MM.1S (cell line): ENCODE data around the gene CYS1.

Experiments used
- DNase-seq: peaks from one replicate; pipeline ENCODE4 v3.0.0-alpha.2; 2015
- H2AFZ ChIP-seq: fragments of 300-600 bp; sonication (generic); 2 replicates; pipeline ENCODE4 v1.6.0; 2016; ENCODE audit warnings: antibody characterized with exemption, low read length
- H3F3A ChIP-seq: fragments of 300-600 bp; sonication (generic); 2 replicates; pipeline ENCODE4 v1.6.1; 2016; ENCODE audit warnings: mild to moderate bottlenecking, antibody characterized with exemption, low read length, moderate library complexity, mixed read lengths; ENCODE audit not compliant: insufficient read depth
- H3K27ac ChIP-seq: fragments of 300-600 bp; sonication (generic); 2 replicates; pipeline ENCODE4 v1.5.1; 2016; ENCODE audit warnings: mild to moderate bottlenecking, low read length
- H3K27me3 ChIP-seq: fragments of 300-600 bp; sonication (generic); replicated peaks from 2 replicates; pipeline ENCODE4 v1.6.0; 2016; ENCODE audit warnings: low read length; ENCODE audit not compliant: insufficient read depth
- H3K36me3 ChIP-seq: fragments of 300-600 bp; sonication (generic); replicated peaks from 2 replicates; pipeline ENCODE4 v1.6.1; 2016; ENCODE audit warnings: mild to moderate bottlenecking, low read length, mixed read lengths; ENCODE audit not compliant: insufficient read depth
- H3K4me1 ChIP-seq: fragments of 300-600 bp; sonication (generic); 2 replicates; pipeline ENCODE4 v1.6.1; 2016; ENCODE audit warnings: low read length, mixed read lengths
- H3K4me2 ChIP-seq: fragments of 300-600 bp; sonication (generic); 2 replicates; pipeline ENCODE4 v1.6.0; 2016; ENCODE audit warnings: low read depth, low read length
- H3K4me3 ChIP-seq: fragments of 300-600 bp; sonication (generic); 2 replicates; pipeline ENCODE4 v1.5.1; 2016; ENCODE audit warnings: low read length, mixed read lengths
- H3K79me2 ChIP-seq: fragments of 300-600 bp; sonication (generic); 2 replicates; pipeline ENCODE4 v1.6.1; 2016; ENCODE audit warnings: mixed run types, low read length, mixed read lengths
- H3K9ac ChIP-seq: fragments of 300-600 bp; sonication (generic); 2 replicates; pipeline ENCODE4 v1.6.1; 2016; ENCODE audit warnings: low read length, mixed read lengths
- H3K9me2 ChIP-seq: fragments of 300-600 bp; sonication (generic); replicated peaks from 2 replicates; pipeline ENCODE4 v1.6.1; 2016; ENCODE audit warnings: mild to moderate bottlenecking, low read length, mixed read lengths; ENCODE audit not compliant: insufficient read depth
- H3K9me3 ChIP-seq: fragments of 300-600 bp; sonication (generic); replicated peaks from 2 replicates; pipeline ENCODE4 v1.6.1; 2016; ENCODE audit warnings: mild to moderate bottlenecking, low read length, mixed read lengths; ENCODE audit not compliant: insufficient read depth
- H4K20me1 ChIP-seq: fragments of 300-600 bp; sonication (generic); 2 replicates; pipeline ENCODE4 v1.6.1; 2016; ENCODE audit warnings: mild to moderate bottlenecking, low read length, moderate library complexity, mixed read lengths; ENCODE audit not compliant: insufficient read depth
- EZH2 ChIP-seq: fragments of 300-600 bp; sonication (generic); optimal IDR thresholded peaks from 2 replicates; pipeline ENCODE3; 2017; ENCODE audit warnings: low read depth, mild to moderate bottlenecking, antibody characterized with exemption, low read length, mixed read lengths
- EZH2phosphoT487 ChIP-seq: fragments of 300-600 bp; sonication (generic); IDR thresholded peaks from 2 replicates; pipeline ENCODE4 v1.6.1; 2018; ENCODE audit warnings: antibody characterized with exemption, low read length
- TF ChIP-seq, protein P1 (sequence below): fragments of 300-600 bp; sonication (generic); IDR thresholded peaks from 2 replicates; pipeline ENCODE4 v1.5.1; 2016; ENCODE audit warnings: antibody characterized with exemption, low read length, mixed read lengths

The CYS1 gene

DNA sequence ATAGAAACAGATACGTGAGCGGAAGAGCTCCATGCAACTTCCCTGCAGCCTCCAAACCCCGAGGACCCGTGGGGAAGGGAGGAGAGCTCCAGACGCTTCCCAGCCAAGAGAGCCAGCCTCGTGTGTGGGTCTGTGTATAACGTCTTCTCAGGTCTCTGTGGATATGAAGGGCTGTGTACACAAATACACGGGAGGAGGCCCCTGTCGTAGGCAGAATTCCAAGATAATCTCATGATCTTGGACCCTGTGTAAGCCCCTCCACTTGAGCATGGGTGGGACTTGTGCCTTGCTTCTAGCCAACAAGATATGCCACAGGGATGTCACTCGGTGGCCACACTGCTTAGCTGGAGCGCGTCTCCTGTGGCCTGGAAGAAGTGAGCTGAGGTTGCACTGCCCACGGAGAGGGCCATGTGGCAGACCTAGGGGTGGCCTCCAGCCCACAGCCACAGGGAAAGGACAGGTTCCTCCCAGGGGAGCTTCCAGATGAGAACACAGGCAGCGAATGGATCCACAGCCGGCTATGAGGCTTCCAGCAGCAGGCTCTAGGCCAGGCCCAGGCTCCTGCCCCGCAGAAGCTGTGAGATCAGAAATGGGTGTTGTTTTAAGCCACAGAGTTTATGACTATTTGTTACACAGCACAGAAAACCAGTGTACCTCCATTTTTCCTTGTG is 52.4 kb downstream of the CYS1 start:
- H3K27me3 ChIP-seq: no peaks in the 10 kb centered on the region
- no peak overlapping the region for H3K27ac ChIP-seq
- H3K4me3 ChIP-seq: no peak overlapping the region
- no peak overlapping the region for H2AFZ ChIP-seq
- no peak for DNase-seq
- H3K4me2 ChIP-seq: no peak overlapping the region
- no peaks in the 10 kb centered on the region for H3K79me2 ChIP-seq
- H3K4me1 ChIP-seq: no peaks in the 10 kb centered on the region
- H3F3A ChIP-seq: no peaks in the 10 kb centered on the region
- H3K36me3 ChIP-seq: no peaks in the 10 kb centered on the region
- H4K20me1 ChIP-seq: no peaks in the 10 kb centered on the region
- no peaks in the 10 kb centered on the region for H3K9me3 ChIP-seq
- TF ChIP-seq, protein P1, sequence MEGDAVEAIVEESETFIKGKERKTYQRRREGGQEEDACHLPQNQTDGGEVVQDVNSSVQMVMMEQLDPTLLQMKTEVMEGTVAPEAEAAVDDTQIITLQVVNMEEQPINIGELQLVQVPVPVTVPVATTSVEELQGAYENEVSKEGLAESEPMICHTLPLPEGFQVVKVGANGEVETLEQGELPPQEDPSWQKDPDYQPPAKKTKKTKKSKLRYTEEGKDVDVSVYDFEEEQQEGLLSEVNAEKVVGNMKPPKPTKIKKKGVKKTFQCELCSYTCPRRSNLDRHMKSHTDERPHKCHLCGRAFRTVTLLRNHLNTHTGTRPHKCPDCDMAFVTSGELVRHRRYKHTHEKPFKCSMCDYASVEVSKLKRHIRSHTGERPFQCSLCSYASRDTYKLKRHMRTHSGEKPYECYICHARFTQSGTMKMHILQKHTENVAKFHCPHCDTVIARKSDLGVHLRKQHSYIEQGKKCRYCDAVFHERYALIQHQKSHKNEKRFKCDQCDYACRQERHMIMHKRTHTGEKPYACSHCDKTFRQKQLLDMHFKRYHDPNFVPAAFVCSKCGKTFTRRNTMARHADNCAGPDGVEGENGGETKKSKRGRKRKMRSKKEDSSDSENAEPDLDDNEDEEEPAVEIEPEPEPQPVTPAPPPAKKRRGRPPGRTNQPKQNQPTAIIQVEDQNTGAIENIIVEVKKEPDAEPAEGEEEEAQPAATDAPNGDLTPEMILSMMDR: no peak
- TF ChIP-seq EZH2phosphoT487: no peak
- no peak for TF ChIP-seq EZH2
- no peaks in the 10 kb centered on the region for H3K9me2 ChIP-seq
- no peak overlapping the region for H3K9ac ChIP-seq

DNA sequence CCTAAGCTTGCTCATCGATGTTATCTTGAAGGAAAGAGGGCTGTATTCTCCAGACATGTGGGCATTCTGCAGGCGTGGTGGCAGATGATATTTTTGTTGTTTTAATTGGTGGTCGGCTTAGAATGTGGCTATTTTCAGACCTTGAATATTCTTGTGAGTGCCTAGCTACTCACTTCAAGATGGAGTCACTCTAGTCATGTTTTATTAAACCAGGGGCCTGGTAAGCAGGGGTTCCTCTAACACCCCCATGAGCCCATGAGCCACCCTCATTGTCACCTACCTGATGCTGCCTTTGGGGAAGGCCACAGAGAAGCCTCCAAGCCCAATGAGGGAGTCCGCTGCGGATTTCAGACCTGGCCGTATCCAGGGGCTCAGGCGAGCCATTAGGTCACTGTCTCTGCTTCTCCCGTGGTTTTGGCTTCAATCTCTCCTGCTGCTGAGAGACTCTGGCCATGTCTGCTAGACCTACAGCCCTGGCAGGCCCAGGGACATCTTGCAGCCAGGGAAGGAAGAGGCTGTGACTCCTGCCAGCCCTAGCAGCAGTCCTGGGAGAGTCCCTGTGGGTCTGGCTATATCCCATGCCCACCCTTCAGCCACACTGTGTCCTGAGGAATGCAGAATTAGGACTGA is 53.2 kb downstream of the CYS1 start:
- H3K27ac ChIP-seq: no peak overlapping the region
- H3K4me1 ChIP-seq: no peaks in the 10 kb centered on the region
- DNase-seq: no peak
- no peak overlapping the region for H3K4me2 ChIP-seq
- H3K9me3 ChIP-seq: no peaks in the 10 kb centered on the region
- H3K27me3 ChIP-seq: no peaks in the 10 kb centered on the region
- H3K9ac ChIP-seq: no peak overlapping the region
- H3F3A ChIP-seq: no peaks in the 10 kb centered on the region
- no peak overlapping the region for H3K4me3 ChIP-seq
- H3K79me2 ChIP-seq: no peaks in the 10 kb centered on the region
- no peaks in the 10 kb centered on the region for H3K9me2 ChIP-seq
- H4K20me1 ChIP-seq: no peaks in the 10 kb centered on the region
- H2AFZ ChIP-seq: no peak overlapping the region
- no peaks in the 10 kb centered on the region for H3K36me3 ChIP-seq
- TF ChIP-seq EZH2phosphoT487 (no peak), EZH2 (no peak)
- TF ChIP-seq, protein P1: no peak

DNA sequence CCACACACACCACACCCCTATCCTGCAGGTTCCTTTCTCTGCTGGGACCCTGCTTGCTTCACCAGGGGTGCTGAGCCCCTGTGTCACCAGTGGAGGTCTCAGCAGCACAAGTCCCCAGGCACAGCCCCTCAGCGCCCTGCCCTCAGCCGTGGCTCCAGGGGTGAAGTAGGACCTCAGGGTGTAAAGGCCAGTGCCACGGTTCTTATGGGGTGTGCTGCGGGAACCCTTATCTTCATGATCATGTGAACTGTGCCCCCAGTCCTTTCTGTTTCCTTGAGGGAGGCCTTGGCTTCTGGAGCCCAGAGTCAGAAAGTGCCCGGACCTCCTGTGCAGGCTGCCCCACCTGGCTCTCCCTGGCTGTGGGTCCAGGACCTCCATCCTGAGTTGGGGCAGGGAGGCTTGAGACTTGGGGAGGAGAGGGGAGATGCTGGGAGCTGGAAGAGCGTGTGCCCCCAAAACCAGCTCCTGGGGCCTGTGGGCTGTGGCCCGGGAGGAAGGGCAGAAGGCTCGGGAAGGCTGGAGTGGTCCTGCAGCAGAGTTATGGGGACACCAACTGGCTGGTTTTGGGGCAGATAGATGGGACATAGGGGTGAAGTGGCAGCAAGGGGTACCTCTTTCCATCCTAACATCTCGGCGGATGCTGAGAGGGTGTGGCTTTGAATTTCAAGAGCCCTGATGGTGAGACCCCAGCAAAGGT is 57.1 kb downstream of the CYS1 start:
- no peak overlapping the region for H3K27ac ChIP-seq
- H3K4me1 ChIP-seq: no peaks in the 10 kb centered on the region
- H3K79me2 ChIP-seq: no peaks in the 10 kb centered on the region
- TF ChIP-seq, protein P1: no peak
- TF ChIP-seq EZH2phosphoT487 (no peak), EZH2 (no peak)
- no peaks in the 10 kb centered on the region for H3F3A ChIP-seq
- DNase-seq: no peak
- no peaks in the 10 kb centered on the region for H3K9me2 ChIP-seq
- no peaks in the 10 kb centered on the region for H3K9me3 ChIP-seq
- no peaks in the 10 kb centered on the region for H4K20me1 ChIP-seq
- H3K4me3 ChIP-seq: no peak overlapping the region
- H3K27me3 ChIP-seq: no peaks in the 10 kb centered on the region
- no peak overlapping the region for H3K4me2 ChIP-seq
- no peaks in the 10 kb centered on the region for H3K36me3 ChIP-seq
- H3K9ac ChIP-seq: no peak overlapping the region
- H2AFZ ChIP-seq: no peak overlapping the region
